ENCODE measurements around the gene ANK3.

ANK3 gene

DNA sequence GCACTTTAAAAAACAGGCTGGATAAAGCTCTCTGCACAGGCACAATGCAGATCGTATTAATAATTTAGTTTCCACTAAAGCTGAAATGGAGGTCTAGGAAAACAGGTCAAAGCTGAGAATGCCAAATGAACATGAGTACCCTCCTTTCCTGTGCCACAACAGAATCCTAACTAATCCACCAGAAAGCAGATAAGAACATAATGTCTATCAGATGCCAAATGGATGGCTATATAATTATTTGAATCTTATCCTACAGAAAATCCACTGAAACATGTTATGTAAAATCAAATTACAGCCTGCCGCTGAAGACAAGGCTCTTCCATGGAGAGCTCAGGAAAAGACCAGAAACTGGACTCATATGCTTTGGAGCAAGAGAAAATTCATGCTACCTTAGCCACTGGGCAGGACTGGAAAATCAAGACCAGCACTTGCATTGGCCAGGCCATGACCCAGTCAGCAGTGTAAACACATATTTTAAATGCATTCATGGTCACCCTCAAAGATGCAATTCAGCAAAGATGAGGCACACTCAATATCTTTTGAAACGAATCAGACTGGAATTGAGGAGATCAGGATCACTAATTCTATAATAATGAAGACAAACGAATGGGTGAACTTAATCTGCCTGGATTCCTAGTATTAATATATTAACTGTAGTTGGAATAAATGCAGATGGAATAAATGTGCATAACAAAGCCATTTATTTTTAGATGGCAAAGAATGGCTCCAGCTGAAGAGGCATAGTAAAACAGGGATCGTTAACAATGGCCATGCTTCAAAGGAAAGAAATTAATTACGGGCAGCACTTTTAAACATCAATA is 13.2 kb downstream of the ANK3 start:
- DNase-seq (ENCODE audit: low read depth), result no peak

- no peak for DNase-seq (ENCODE audit: low read depth)
These were observed 14.2 kb downstream of the ANK3 start for GRCh38 chr10:60375293-60376004.

GRCh38 chr10:60374836-60375235 is 14.8 kb downstream of the ANK3 start:
- no peak for DNase-seq (ENCODE audit: low read depth)

DNA sequence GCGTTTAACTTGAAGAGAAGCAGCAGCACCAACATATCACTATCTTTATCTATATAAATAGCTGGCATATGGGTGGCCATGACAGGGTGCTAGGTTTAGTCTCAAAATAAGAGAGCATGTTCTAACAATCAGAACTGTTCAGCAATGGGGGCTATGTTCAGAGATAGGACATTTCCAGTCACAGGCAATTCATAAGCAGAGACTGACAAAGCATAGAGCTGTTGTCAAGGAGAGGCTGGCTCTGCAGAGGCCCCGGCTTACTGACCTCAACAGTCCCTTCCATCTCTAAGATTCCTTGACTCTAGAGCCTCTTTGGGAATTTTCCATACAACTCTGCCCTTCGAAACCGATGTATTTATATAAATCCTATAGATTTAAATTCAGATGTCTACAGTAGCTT is 17.2 kb downstream of the ANK3 start:
- DNase-seq (ENCODE audit: low read depth), result no peak

- no peak for DNase-seq (ENCODE audit: low read depth)
These were observed 20.1 kb downstream of the ANK3 start for GRCh38 chr10:60369547-60369930.

- DNase-seq (ENCODE audit: low read depth), result no peak
These were observed 20.7 kb downstream of the ANK3 start for GRCh38 chr10:60368875-60369546.

GRCh38 chr10:60367901-60368300 is 21.8 kb downstream of the ANK3 start:
- no peak for DNase-seq (ENCODE audit: low read depth)

GRCh38 chr10:60367431-60367830 is 22.2 kb downstream of the ANK3 start:
- no peak for DNase-seq (ENCODE audit: low read depth)

DNA sequence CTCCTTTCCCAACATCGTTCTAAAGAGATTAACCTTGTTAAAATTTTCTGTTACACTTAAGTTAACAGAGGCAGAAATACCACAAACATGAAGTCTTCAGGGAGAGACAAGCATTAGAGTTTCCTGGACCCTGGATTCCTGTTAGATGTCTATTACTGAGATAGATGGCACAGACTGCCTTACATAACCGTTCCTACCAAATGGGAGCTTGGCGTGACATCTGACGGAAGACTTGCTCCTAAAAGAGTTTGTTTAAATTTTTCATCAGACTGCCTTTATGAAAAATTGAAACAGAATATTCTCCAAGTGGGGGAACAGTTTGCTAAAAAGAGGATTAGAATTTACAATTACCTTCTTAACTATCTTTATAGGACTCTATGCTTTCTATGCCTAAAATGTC is 22.7 kb downstream of the ANK3 start:
- DNase-seq (ENCODE audit: low read depth), result no peak

GRCh38 chr10:60363187-60363586 is 26.5 kb downstream of the ANK3 start:
- DNase-seq (ENCODE audit: low read depth), result no peak

GRCh38 chr10:60362461-60362860 is 27.2 kb downstream of the ANK3 start:
- no peak for DNase-seq (ENCODE audit: low read depth)

- DNase-seq (ENCODE audit: low read depth), result no peak
These were observed 30.6 kb downstream of the ANK3 start for GRCh38 chr10:60359066-60359465.

DNA sequence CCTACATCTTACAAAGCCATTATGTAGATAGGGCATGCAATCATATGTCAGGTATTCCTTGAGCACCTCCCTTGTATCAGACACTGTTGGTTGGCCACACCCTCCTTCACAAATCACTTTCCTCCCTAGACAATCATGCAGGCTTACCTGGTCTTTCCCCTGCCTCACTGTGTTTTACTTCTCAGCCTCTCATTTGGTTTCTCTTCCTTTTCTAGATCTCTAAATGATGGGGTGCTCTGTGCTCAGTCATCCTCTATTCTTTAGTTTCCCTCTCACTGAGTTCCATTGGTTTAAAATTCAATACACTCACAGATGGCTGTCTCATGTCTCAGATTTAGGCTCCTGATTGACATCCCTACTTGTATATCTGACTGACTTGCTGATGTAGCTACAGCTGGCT is 31.4 kb downstream of the ANK3 start:
- no peak for DNase-seq (ENCODE audit: low read depth)

- DNase-seq (ENCODE audit: low read depth), result no peak
These were observed 36.0 kb downstream of the ANK3 start for GRCh38 chr10:60353519-60354258.

DNA sequence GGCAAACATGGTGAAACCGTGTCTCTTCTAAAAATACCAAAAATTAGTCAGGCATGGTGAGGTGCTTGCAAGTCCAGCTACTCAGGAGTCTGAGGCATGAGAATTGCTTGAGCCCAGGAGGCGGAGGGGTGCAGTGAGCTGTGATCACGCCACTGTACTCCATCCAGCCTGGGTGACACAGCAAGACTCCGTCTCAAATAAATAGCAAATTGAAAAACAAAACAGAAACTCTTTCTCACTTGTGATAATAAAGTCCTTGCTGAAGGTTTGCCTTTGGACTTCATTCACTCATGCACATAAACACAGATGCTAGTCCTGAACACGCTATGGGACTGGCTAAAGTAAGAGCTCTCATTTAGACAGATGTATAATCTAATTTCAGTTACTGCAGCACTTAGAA is 37.6 kb downstream of the ANK3 start:
- DNase-seq (ENCODE audit: low read depth), result no peak

DNA sequence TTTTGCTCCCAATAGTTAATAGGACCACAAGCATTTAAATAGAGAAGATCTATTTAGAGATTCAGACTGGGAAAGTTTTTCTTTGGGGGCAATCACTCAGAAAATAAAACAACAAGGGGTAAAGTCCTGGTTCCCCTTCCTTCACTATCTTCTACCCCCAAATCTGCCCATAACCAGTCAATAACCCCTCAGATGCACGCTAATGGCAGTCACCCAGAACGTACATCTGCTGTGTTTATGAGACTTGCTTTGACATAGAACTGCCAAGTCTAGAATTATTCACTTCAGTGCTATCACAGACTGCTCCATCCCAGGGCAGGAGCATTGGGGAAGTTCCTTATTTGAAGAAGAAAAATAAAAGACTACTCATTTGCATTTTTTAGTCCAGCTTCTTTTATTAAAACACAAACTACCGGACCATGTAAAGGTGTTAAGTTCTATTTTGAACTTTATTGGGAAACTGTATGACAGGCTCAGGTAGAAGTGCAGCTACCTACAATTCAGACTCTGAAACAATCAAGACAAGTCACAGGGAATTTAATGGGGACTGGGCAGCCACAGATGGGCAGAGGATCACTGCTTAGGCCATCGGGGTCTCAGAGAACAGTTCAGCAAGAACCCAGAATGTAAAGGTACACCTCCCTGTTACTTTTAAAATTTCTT is 38.4 kb downstream of the ANK3 start:
- no peak for DNase-seq (ENCODE audit: low read depth)

DNA sequence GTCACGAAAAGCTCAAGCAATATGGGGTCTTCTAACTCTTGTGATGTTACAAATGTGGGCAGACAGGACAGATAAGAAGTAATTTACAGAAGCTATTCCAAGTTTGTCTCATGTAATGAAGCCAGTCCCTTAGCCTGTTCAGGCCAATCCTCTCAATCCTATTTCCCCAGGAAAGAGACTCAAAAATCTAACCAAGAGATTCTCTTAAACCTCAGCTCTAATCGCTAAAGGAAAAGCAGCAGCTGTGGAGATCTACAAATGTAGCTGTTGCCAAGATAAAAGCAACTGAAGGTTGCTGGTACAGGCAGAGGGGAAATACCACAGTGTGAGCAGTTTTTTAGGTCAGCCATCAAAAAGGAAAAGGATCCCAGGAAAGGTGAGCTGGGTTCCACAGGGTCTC is 39.3 kb downstream of the ANK3 start:
- no peak for DNase-seq (ENCODE audit: low read depth)

DNA sequence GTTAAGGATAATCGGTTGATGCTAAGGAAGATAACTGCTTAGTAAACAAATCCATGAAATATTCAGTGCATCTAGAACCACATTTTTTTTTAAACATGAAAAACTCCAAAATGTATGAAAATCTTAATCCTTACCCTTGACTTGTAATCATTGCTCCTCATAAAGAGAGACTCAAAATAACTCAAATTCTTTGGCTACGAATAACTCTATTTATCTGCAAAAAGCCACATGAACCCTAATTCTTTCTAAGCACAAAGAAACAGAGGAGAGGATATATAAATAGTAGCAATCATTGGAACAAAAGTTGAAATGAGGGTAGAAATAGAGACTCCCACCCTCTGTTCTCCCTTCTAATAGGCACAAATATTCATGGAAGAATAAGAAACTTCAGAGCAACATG is 40.2 kb downstream of the ANK3 start:
- DNase-seq (ENCODE audit: low read depth), result no peak

DNA sequence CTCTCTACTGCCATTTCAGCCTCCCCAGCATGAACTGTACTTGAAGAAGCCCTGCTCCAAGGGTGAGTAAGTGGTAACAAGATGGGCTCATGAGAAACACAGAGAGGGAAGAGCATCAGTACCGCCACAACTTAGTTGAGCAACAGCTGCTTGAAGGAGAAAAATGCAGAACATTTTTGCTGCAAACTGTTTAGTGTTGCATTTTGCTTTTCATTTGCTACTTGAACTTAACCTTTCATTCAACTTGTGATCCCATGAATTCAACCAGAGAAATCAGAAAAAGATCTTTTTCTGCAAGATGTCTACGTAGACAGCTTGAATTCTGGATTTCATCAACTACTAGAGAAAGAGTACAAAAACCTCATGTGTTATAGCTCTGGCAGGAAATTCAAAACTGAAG is 40.7 kb downstream of the ANK3 start:
- DNase-seq (ENCODE audit: low read depth), result no peak

DNA sequence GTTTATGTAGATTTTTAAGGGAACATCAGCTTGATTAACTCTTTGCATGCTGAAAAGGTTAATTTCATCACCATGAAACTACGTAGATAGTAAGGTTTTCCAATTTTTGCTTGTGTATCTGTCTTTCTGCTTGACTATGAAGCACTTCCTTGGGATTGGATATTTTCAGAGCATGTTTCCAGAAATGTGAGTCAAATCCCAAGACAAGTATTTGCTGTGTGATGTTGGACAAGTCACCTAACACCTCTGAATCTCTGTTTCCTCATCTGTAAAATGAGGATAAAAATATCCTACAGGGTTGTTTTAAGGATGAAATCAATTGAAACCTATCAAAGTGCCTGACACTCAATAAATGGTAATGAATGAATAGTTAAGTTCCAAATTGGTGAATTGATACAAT is 42.4 kb downstream of the ANK3 start:
- no peak for DNase-seq (ENCODE audit: low read depth)

- no peak for DNase-seq (ENCODE audit: low read depth)
These were observed 43.0 kb downstream of the ANK3 start for GRCh38 chr10:60346661-60347060.

GRCh38 chr10:60343254-60343653 is 46.4 kb downstream of the ANK3 start:
- DNase-seq (ENCODE audit: low read depth), result no peak

Measured in stimulated activated CD8-positive, alpha-beta memory T cell treated with anti-CD3 and anti-CD28 coated beads, Interleukin-7, amount 100 ng/mL, for 24 hours (primary cell).